ENCODE measurements around the gene RBBP8NL.
"Not testable (repeated sequence)": the region's sequence is repeated elsewhere in the genome, so short reads cannot be mapped to it uniquely, and the experiment has no call there.

RBBP8NL gene

DNA sequence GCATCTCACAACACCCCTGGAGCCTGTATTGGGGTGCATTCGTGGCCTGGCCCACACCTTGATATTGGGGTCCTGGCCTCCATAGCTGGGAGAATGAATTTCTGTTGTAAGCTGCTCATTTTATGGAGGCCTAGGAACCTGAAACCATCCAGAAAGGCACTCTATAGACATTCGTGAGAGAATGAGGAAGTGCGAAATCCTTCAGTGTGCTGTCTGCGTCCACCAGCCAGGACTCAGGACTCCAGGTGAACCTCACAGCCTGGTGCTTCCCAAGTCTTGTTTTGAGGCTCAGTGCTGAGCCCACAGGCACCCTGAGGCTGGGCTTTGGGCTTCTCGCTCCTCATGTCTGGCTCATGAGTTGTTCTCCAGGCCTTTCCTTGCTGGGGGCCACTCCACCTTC lies 11.9 kb upstream of the RBBP8NL start:
- no peak for DNase-seq

DNA sequence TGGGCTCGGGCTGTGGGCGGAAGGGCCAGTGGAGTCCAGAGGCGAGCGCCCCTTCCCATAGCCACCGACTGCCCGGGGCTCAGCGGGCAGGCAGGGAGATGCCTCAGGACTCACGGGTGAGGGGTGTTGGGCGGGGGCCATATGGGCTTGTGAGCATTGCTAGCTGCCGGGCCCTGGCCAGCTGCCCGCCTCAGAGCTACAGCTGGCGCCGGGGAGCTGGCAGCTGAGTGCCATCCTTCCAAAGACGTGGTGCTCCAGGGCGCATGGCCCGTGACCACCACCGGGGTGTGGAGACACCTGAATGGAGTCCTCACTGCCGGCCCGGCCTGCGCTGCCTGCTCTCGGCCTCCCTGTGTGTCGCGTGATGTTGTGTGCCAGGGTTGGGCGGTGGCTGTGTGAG lies 10.6 kb upstream of the RBBP8NL start:
- no peak for DNase-seq

DNA sequence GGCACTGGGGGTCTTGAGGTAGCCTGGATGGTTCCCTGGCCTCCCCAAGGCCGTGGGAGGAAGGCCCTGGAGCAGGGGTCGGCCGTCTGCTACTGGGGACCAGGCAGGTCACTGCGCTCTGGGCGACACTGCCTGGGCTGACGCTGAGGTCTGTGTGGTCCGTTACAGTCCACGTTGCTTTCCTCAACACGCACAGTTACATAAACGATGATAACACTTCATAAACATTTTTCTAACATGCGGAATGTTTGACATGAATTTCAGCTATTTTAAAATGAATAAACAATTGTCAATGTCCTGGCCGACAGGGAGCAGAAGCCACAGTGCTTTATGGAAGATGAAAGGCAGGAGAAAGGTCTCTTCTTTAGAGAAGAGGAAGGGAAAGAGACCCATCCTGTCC lies 10.2 kb upstream of the RBBP8NL start:
- no peak for DNase-seq

DNA sequence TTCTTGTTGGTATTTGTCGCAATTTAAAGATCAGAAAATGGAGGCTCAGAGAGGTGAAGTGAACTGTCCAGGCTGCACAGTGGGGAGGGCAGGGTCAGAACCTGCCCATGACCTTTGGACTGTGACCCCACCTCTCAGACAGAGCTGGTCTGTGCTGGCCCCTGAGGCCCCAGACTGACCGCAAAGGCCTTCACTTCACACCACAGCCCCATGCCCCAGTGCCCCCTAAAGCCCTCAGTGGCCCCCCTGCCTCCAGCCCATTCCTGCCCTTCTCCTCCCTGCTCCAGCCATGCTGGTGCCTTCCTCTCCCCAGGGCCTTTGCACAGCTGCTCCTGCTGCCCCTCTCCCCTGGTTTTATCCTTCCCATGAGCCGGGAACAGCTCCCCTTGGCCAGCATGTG lies 9.4 kb upstream of the RBBP8NL start:
- no peak for DNase-seq

DNA sequence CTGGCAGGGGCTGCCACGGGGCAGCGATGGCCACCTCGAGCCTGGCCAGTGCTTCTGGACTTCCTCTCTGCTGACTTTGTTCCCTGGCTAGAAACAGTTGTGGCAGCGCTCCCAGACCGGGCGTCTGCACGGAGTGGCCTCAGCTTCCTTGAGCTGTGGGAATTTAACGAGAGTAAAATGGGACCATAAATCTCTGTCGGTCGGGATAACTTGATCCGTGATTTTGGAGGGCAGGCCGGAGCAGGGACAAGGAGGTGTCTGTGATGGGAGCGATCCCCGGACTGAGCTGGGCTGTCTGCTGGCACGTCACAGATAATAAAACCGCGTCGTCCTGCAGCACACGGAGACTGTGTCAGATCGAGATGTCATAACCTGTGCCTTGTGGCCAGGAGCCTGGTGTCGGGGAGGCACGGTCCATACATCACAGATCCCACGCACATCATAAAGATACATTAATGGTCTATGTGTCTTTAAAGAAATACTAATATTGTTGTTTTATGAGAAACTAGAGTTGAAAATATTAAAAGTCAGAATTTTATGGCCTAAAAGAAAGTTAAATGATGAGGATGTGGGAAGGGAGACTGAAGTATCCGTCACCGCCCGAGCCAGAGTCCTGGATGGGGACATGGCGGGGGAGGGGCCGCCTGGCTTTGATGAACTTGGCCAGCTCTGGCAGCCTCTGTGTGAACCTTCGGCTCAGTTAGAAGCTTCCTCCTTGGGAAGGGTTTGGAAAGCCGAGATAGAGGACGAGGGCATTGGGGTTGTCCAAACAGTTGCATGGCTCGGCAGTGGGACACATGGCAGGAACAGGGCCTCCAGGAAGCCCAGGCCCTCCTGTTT lies 6.5 kb upstream of the RBBP8NL start:
- DNase-seq, result no peak

DNA sequence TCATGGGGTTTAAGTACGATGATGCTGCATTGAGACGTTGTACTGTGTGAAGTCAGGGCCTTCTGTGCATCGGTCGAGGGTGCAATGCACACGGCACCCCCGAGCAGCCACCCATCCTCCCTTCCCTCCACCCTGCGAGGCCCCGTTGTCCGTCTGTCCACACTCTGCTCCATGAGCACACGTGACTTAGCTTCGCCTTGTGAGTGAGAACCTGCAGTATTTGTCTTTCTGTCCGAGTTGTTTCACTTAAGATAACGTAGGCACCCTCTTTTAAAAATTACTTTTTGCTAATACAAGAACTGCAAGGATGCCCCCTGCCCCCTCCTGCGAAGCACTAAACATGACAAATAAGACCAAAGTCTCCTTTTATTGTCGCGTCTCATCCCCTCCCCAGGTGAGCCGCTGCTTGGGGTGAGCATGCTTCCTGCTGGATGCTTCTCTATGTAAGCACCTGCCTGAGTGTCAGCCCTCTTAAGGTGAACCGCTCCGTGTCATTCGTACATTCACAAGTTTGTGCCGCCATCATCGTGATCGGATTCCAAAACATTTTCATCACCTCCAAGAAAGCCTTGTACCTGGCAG lies 3.6 kb upstream of the RBBP8NL start:
- DNase-seq, result no peak

DNA sequence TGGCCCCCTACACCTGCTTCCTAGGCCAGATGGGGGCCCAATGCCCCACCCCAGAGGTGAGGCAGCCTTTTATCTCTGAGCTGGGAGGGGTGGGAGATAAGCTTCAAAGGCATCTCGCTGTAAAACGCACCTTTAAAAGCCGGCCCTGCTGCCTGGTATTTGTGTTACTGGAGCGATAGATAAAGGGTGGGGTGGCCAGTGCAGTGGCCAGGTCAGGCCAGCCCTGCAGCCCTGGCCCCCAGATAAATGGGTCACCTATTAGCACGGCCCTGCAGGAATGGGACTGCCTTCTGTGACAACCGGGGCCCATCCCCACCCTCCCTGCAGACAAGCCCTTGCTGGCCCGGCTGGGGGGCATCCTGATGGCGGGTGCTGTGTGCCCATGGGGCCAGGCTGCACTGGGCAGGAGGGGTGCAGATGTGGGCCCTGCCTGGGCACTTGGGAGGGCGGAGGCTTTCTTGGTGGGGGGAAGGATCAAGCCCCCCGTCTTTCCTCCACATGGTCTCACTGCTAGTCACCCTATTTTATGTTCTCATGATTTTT lies 3.0 kb upstream of the RBBP8NL start:
- DNase-seq, result no peak

DNA sequence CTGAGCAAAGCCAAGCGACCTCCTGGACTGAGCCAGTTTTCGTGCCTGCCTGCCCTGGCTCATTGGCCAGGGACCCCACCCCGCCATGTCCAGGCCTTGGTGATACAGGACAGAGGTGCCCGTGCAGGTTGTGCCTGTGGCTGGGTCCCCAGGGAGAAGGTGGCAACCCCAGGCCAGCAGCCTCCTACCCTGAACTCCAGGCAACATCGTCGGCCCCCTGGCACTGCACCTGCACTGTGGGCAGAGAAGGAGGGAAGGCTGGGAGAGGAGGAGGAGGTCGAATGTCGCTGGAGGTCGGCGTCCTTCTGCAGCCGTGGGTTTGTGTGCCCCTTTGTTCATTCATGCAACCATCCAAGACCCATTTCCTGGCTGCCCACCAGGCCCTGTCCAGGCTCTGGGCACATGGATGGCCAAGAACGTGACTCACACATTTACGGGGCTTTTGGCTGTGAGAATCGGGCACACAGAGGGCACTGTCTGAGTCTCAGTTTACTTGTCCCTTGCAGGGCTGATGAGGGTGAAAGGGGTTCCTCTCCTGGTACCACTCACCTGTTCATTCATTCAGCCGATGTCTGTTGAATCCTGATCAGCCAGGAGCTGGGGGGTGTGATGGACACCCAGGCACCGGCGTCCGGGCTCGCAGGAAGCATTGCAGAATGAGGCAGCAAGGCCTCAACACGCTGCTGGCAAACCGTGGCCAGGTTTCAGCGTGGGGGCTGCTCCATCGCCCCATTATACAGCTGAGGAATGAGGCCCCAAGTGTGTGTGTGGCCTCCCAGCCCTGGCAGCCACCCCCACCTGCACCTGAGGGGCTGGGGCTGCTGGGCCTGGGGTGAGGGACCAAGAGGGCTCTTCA lies 2.3 kb upstream of the RBBP8NL start:
- DNase-seq, result no peak

DNA sequence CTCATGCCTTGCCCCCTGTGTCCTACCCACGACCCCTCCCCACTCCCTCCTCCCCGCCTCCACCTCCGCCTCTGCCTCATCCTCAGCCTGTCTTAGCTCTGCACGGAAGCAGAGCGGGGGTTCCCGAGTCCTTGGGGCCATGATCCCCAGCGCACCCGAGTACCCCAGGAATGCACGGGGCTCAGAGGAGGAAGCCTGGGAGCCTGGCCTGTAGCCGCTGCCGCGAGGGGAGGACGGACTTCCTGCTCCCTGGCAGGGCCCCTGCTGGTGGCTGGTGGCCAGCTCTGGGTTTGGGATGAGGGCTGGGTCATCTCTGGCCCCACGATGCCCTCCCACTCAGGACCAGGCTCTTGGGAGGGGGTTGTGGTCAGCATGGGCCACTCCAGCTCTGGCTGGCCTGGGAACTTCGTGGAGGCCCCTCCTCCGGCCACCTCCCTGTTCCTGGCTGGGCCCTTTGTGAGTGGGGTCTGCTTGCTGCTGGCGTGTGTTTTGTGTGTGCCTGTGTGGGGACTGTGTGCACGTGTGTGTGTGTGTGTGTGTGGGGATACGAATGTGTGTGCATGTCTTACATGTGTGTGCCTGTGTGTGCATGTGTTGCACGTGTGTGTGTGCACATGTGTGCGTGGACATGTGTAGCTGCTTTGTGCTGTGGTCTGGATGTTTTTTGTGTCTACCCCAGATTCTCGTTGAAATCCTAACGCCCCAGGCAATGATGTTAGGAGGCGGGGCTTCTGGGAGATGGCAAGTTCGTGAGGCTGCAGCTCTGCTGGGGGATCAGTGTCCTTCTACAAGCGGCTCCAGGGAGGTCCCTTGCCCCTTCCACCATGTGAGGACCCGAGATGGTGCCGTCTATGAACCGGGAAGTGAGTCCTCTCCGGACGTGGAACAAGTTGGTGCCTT lies 1.3 kb upstream of the RBBP8NL start:
- no peak for DNase-seq

DNA sequence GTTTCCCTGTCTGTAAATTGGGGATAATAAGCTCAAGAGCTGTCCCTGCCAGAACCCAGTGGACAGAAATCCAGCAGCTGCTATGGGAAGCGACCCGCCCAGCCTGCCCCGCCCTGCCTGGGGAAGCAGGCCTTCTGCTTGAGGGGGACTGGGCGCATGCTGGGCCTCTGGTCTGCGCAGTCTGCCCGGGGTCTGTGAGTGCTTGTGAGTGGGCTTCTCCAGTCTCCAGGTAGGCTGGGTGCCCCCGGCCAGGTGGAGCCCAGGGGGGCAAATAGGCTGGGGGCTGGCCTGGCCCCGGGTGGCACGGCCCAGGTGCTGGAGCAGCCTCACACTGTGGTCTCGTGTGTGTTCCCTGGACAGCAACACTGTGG lies 648 bp upstream of the RBBP8NL start:
- no peak for DNase-seq

DNA sequence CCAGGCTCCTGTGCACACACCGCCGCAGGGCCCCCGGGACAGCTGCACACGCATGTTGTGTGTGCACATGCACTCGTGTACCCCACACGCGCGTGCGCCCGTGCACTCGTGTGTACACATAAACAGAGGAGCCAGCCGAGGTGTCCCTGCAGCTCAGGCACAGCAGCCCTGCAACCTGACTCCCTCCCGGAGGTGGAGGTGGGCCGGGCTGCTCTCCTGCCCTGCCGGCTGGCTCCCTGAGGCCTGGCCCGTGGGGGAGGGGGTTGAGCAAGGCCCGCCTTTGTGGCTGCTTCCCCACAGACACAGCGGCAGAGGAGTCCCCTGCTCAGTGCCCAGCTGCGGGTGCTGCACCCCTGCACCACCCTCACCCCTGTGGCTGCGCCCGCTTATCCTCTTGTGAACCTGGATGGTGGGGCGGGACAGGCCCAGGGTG lies 624 bp downstream of the RBBP8NL start:
- DNase-seq, result no peak

DNA sequence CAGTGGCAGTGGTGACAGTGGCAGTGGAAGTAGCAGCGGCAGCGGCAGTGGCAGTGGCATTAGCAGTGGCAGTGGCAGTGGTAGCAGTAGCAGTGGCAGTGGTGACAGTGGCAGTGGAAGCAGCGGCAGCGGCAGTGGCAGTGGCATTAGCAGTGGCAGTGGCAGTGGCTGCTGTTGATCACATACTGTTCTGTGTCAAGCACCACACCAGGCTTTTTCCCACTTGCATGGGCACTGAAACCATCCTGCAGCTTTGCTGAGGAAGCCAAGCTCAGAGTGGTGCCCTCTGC lies 1.3 kb downstream of the RBBP8NL start:
- DNase-seq, result not testable (repeated sequence)

DNA sequence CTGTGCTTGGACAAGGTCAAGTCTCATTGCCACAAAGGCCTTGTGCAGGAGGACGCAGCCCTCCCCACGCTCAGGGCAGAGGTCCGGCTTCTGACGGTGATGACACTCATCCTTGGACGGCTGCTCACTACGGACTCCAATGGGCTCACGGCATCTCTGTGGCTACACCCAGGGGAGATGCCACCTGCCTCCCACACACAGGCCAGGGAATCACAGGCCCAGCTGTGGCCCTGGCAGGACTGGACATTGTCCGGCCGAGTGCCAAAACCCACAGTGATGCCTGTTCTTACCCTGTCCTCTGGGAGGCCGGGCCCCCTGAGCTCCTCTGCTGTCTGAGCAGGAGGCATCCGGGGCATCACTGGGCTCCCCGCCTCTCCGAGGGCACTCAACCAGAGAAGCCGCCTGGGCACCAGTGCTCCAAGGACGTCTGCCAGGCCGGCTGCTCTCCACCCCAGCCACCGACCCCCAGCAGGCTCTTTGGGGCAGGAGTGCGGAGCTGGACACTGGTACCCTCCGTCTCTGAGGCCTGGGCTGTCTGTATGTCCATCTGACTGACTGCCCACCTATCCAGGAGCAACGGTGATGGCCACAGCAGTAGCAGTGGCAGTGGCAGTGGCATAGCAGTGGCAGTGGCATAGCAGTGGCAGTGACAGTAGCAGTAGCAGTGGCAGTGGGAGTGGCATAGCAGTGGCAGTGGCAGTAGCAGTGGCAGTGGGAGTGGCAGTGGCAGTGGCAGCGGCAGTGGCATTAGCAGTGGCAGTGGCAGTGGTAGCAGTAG lies 1.9 kb downstream of the RBBP8NL start:
- no peak for DNase-seq

DNA sequence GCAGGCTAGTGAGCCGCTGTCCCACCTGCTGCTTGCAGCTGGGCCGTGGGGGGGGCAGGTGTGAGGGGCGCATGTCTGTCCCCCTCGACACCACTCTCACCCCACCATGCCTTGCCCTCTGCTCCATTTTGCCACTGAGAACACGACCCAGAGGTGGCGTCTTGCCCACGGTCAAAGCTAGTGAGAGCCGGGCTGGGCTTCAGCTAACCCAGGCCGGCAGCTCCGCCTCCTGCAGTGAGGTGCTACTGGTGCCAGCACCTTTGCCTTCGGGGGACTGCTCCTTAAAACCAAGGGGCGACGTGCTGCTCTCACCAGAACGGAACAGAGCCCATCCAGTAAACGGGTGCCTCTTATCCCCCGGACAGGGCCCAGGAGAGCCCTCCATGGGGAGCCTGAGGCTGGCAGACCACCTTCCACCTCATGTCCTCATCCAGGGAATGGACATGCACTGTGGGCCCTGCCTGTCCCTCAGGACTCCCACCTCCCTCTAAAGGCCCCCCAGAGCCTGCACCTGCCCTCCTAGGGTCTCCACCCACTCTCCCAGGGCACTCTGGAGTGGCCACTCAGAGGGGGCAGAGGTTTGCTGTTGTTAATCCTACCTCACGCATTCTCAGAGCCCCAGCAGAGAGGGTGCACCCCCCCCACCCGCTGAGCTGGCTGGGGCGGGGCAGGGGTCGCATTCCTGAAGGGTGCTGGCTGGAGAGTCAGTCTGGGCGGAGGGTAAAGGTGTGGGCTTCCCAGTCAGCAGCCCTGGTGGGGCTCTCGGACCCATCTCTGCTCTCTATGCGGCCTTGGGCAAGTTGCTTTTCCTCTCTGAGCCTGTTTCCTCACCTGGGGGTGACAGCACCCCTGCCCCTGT lies 2.9 kb downstream of the RBBP8NL start:
- no peak for DNase-seq

DNA sequence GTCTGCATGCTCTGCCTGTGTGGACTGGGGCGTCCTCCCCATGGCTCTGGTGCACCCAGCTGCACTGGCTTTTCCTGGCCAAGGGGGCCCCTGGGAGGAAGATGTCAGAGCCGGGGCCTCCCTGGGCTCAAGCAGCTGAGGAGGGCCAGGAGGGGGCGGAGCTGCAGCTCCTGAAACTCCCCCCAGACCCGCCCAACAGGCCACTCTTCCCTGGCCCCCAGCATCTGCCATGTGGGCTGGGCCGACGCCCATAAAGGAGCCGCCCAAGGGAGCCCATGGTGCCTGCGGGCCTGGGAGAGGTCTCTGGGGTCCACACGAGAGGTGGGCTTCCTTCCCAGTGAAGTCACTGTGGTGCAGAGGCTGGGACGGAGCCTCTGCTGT lies 4.0 kb downstream of the RBBP8NL start:
- DNase-seq, result no peak

DNA sequence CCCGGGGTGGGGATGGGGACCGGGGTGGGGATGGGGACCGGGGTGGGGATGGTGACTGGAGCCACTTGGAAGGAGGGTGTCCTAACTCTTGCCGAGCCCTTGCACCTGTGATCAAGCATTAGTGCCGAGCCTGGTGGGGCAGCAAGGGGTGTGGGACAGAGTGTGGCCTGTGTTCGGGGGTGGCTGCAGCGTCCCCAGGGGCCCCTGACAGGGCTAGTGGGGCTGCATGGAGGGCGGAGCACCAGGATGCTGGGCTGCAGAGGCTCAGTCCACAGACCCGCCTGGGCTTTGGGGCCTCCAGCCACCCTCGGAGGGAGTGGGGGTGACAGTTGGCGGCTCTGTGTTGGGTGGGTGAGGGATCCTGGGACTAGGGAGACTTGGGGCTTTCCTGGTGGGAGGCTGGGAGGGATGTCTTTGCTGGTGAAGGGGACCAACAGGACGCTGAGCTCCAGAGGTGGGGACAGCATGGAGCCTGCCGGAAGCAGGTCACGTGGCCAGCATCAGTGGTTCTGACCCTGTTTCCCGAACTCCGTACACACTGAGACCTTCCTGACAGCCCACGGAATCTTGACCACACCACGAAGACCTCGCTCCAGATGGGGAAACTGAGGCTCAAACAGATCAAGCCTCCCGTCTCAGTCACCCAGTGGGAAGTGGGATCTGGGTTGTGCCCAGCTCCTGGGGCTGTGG lies 4.6 kb downstream of the RBBP8NL start:
- no peak for DNase-seq

DNA sequence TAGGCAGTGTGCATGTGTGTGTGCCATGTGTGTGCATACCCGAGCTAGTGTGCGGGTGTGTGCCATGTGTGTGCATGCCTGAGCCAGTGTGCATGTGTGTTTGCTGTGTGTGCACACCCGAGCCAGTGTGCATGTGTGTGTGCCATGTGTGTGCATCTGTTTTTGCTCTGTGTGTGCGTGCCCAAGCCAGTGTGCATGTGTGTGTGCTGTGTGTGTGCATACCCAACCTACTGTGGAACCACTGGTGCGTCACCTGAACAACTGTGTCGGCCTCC lies 5.7 kb downstream of the RBBP8NL start:
- no peak for DNase-seq

DNA sequence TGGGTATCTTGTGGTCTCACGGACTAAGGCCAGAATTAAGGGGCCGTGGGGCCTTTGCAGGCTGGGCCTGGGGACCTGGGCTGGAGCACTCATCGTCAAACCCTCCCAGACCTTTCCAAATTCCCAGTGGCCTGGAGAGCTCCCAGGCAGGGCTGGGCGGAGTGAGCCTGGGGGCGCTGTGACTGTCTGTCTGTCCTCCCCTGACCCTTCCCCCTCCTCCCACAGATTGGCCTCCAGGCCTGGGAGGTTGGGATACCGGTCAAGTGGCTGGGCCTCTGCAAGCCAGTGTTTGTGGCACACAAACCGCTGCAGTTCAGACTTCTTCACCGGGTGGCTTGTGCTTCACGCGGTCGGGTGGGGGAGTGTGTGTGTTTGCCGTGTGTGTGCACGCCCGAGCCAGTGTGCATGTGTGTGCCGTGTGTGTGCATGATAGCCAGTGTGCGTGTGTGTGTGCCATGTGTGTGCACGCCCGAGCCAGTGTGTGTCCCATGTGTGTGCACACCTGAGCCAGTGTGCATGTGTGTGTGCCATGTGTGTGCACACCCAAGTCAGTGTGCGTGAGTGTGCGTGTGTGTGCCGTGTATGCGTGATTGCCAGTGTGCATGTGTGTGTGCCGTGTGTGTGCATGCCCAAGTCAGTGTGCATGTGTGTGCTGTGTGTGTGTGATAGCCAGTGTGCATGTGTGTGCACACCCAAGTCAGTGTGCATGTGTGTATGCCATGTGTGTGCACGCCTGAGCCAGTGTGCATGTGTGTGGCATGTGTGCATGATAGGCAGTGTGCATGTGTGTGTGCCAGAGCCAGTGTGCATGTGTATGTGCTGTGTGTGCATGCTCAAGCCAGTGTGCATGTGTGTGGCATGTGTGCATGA lies 6.3 kb downstream of the RBBP8NL start:
- DNase-seq, result no peak

DNA sequence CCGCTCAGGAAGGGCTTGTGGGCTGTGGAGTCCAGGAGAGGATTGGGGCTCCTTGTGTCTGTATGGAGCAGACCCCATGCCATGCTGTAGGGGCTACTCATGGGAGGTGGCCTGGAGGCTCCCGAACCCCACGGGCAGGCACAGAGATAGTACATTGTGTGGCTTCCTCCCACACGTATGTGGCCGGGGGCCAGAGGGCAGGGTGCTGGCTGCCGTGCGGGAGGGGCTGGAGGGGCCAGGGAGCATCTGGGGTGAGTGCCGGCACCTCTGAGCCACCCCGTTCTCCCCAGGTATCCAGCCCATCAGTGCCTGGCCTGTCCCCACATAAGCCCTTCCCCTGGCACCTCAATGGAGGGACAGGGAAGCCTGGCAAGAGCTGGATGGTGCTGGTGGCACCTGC lies 7.6 kb downstream of the RBBP8NL start:
- no peak for DNase-seq
